GM18508 (cell line): ENCODE measurements around the gene TSPAN13.

Experiments
- ATAC-seq: cut with Tn5 transposase; IDR thresholded peaks from one replicate; pipeline ENCODE4 v1.9.1; 2021; ENCODE audit warnings: moderate number of reproducible peaks; ENCODE audit not compliant: insufficient read depth, unreplicated experiment

The TSPAN13 gene

DNA sequence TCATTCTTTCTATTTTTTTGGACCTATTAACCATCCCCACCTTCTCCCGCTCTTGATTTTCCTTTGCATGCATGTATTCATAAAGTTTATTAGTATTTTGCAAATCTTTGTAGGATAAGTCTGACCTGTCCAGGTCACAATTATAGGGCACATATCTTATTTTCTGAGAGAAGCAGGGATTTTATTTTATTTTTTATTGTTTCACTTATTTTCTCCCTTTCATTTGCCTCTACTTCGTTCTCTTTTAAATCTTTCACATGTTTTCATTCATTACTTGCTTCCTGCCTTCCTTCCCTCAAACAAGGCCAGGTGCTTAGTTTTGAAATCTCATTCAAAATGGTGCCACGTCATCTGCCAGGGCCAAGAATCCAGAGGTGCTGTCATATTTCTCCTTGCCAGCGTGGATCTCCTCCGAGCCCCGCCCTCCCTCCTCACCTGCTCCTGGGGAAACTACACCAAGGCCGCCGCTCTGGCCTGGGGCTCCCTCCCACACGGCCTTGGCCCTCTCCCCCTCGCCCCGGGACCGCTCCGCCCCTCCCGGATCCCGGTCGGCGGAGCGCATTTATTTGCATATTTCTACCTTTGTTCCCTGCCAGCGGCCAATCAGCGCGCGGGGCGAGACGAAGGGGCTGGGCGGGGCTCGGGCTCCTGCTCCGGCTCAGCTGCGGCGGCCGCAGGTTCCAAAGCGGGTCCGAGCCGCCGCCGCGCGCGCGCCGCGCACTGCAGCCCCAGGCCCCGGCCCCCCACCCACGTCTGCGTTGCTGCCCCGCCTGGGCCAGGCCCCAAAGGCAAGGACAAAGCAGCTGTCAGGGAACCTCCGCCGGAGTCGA is at the start of gene TSPAN13:
TSS of gene TSPAN13 (plus strand) at position 654 of the 830 bp plus-strand sequence. CDS start 213 bp downstream, outside the sequence.
- no peak for ATAC-seq

GRCh38 chr7:16708511-16708910 is 45.0 kb upstream of the TSPAN13 start:
- ATAC-seq, result no peak

DNA sequence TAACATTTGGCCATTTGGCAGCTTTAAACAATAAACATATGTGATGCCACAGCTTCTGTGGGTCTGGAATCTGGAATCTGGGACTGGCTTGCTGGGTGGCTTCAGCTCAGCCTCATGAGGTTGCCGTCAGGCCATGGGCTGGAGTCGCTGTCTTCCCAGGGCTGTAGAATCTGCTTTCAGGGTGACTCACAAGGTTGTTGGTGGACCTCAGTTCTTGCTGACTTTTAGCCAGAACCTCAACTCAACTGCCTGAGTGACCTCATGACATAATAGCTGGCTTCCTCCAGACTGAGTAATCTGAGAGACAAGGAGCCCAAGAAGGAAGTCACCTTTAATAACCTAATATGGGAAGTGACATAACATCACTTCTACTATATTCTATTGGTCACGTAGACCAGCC is 44.6 kb upstream of the TSPAN13 start:
- no peak for ATAC-seq

- ATAC-seq, result no peak
These were observed 42.9 kb upstream of the TSPAN13 start for GRCh38 chr7:16710651-16711050.

DNA sequence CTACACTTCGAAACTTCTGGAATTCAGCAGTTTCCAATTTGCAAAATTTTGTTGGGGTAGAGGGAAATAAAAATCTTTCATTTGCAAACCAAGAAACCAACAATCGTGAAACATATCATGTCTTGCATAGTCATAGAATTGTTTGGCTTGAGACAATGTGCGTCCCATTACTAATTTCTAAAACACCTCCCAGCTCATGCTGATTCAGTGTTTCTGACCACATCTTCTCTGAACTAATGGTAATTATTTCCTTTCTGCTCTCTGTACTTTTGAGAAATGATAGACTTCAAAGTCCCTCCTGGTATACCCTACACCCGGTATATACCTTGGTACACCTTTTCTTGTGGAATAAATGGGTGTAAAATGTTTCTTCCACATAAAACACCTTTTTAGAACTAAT is 41.8 kb upstream of the TSPAN13 start:
- ATAC-seq, result no peak

DNA sequence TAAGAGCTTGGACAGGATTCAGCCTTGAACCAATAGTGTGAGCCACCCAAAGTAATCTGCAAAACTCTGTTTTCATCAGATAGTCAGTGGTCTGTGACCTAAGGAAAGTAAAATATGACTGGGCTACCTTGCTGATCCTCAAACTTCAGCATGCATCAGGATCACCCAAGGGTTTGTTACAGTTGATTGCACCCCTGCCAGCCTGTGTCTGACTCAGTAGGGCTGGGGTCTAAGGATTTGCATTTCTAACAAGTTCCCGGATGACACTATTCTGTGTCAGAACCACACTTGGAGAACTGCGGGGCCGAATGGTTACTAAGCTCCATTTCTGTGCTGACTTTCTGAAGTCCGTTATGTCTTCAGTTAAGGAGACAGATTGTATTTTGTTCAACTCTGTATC is 40.6 kb upstream of the TSPAN13 start:
- no peak for ATAC-seq

DNA sequence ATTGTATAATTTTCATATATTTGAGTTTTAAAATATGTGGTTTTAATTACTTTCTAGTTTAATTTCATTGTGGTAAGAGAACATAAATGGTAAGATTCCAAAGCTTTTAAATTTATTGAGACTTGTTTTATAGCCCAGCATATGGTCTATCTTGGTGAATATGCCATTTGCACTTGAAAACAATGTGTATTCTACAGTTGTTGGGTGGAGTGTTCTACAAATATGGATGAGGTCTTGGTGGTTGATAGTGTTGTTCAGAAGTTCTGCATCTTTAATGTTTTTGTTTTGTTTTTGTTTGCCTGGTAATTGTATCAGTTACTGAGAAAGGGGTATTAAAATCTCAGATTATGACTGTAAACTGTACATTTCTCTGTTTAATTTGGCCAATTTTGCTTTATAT is 37.6 kb upstream of the TSPAN13 start:
- ATAC-seq, result no peak

DNA sequence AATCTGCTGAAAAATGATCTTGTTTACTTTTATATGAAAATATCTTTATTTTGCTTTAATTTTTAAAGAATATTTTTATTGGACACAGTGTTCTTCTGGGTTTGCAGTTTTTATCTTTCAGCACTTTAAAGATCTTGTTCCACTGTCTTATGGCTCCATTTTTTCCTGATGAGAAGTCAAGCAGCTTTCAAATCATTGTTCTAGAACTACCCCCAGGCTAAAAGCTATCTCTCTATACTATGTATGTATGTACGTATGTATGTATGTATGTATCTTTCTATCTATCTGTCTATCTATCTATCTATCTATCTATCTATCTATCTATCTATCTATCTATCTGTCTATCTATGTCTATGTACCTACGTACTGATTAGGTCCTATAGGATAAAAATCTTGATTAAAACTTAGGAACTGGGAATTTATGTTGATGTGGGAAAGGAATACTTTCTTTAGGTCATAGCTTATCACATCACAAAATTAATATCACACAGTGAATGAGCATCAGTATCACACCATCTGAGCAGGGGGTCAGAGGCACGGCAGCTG is 35.4 kb upstream of the TSPAN13 start:
- no peak for ATAC-seq

DNA sequence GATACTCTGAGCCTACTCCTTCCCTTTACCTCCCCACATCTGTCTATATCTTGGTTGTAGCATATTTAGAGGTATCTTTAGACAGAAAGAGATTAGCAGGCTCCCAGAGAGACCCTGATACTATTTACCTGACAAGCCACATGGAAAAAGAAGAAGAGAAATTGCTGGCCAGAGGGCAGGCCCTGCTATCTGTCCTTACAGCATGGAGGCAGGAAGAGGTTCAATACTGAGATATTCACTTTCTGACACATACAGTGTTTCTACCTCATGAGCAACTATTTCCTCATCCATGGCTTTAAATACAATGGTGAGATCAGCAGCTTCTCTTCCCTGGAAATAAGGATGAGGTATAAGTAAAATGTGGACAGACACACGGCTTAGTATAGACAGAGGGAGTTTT is 33.9 kb upstream of the TSPAN13 start:
- no peak for ATAC-seq

DNA sequence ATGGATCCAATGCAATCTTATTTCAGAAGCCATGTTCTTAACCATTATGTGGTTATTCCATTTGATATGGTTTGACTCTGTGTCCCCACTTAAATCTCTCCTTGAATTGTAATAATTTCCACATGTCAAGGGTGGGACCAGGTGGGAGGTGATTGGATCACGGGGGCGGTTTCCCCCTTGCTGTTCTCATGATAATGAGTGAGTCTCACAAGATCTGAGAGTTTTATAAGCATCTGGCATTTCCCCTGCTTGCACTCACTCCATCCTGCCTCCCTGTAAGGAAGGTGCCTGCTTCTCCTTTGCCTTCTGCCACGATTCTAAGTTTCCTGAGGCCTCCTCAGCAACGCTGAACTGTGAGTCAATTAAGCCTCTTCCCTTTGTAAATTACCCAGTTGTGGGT is 32.0 kb upstream of the TSPAN13 start:
- no peak for ATAC-seq

- ATAC-seq, result no peak
These were observed 29.2 kb upstream of the TSPAN13 start for GRCh38 chr7:16724344-16724743.

- no peak for ATAC-seq
These were observed 27.4 kb upstream of the TSPAN13 start for GRCh38 chr7:16726189-16726588.

GRCh38 chr7:16727736-16728135 is 25.8 kb upstream of the TSPAN13 start:
- no peak for ATAC-seq

DNA sequence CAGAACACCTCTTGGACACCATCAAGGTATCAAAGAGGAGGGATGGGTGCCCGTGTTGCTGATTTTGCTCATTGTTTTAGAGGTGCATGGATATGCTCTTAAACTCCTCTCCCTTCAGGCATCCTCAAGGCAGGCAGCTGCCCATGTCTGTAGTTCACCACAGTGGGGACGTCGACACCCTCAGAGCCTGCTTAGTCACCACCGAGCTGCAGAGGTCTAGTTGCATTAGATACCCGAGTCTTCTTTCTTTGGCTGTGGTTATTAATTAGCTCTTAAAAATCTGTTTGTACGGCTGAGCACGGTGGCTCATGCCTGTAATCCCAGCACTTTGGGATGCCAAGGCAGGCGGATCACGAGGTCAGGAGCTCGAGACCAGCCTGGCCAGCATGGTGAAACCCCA is 24.7 kb upstream of the TSPAN13 start:
- no peak for ATAC-seq

- no peak for ATAC-seq
These were observed 24.0 kb upstream of the TSPAN13 start for GRCh38 chr7:16729541-16729940.

- ATAC-seq, result no peak
These were observed 22.6 kb upstream of the TSPAN13 start for GRCh38 chr7:16730937-16731336.

DNA sequence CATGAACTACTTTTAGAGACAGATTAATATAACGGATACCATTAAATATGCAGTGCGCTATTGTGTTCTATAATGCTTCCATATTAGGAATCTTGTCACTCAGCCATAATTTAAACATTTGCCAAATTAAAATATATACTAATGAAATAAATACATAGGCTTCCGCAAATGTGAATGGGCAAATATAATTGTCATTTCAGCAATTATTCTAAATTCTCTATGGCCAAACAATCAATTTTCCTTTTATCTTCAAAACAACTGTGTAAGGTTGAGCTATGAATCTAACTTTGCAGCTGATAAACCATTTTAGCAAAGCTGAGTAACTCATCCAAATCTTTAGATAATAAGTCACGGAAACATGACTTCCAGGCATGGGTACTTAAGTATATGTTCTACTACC is 20.7 kb upstream of the TSPAN13 start:
- no peak for ATAC-seq

DNA sequence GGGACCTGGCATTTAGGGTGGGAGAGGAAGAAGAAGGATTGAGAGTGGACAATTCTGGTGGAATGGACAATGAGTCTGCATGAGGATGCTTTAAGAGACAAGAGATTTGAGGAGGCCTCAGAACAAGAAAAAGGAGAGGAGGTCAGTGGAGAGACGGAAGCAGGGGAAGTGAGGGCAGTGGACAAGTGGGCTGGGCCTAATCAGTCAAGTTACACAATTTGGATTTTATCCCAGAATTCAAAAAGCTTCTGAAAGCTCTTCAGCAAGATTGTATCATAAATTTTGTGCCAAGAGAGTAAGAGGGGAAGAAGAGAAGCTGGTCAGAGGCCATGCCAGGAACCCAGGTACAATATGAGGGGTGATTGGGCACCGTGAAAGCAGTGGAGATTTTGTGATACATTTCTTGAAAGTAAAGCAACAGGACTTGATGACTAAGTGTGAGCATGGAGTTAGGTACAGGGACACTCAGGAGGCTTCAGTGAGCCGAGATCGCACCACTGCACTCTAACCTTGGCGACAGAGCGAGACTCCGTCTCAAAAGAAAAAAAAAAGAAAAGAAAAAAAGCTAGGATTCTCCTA is 19.3 kb upstream of the TSPAN13 start:
- no peak for ATAC-seq

DNA sequence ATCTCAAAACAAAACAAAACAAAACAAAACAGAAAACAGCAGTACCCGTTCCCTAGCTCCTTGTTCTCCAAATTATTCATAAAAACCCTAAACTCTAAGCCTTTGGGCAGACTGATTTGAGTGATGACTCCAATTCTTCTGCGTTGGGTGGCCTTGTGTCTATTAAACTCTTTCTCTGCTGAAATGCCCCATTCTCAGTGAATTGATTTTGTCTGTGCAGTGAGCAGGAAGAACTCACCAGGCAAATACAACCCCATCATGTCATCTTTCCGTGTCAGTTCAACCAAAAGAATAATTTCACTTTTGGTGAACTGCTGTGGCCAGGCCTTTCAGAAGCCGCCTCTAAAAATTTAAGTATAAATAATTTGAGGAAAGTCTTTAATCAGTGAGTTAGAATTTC is 18.5 kb upstream of the TSPAN13 start:
- no peak for ATAC-seq

- ATAC-seq, result no peak
These were observed 15.4 kb upstream of the TSPAN13 start for GRCh38 chr7:16738011-16738688.
